HFF-Myc (cell line): ENCODE measurements around the gene DLG2.

Source experiments
- DNase-seq: peaks from one replicate; pipeline ENCODE4 v3.0.0-alpha.2; 2011; ENCODE audit warnings: low read depth; ENCODE audit errors: extremely low read depth
- H3K4me3 ChIP-seq: replicated peaks from 2 replicates; pipeline ENCODE4 v1.5.1; 2011; ENCODE audit warnings: low read depth, mild to moderate bottlenecking, control low read depth, low read length
- CTCF ChIP-seq: IDR thresholded peaks from 2 replicates; pipeline ENCODE4 v1.5.1; 2012; ENCODE audit warnings: mild to moderate bottlenecking, low read depth, low read length, control low read depth; ENCODE audit errors: missing control alignments

DLG2 gene

GRCh38 chr11:85531191-85531897 is 95.8 kb downstream of the DLG2 start:
- no peak for TF ChIP-seq CTCF
- DNase-seq: no peak
- no peak overlapping the region for H3K4me3 ChIP-seq

DNA sequence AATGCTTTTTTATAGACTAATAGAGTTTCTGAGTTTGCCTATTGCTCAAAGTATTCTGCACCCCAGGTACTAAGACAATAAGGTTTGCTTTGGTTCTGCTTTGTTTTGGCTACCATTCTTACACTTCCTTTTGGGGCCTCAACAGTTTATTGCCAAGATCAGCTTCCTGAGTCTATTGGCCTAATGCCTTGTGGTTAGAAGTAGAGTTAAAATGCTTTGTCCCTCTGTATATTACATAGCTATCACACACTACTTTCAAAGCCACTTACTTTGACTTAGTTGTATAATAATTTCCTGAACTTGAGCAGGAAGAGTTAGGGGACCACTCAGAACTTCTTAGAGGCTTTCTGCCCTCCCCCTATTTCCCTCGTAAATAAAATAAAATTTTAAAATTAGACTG is 96.5 kb downstream of the DLG2 start:
- TF ChIP-seq CTCF: no peak
- DNase-seq: no peak

GRCh38 chr11:85526564-85526963 is 100.6 kb downstream of the DLG2 start:
- no peak for DNase-seq
- TF ChIP-seq CTCF: no peak
- no peak overlapping the region for H3K4me3 ChIP-seq

More for the DNA sequence above, 96.5 kb downstream of the DLG2 start:
- H3K4me3 ChIP-seq: no peak overlapping the region

DNA sequence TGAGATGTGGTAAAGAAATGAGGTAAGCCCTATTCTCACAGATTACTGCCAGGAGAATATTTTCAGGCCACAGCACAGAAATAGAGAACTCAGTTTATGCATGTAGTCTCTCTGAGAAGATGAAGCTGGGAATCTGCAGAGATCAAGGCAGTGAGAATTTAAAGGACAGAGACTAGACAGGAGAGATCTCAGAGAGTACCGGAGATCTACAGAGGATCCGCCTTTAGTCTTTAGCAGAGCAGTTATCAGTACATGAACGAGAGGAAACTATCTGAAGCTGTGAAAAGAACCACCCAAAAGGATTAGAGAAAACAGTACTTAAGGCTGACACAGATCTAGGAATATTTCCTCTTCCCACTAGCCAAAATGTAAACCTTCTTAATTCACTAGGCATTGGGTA is 101.5 kb downstream of the DLG2 start:
- TF ChIP-seq CTCF: no peak
- DNase-seq: no peak
- no peak overlapping the region for H3K4me3 ChIP-seq

DNA sequence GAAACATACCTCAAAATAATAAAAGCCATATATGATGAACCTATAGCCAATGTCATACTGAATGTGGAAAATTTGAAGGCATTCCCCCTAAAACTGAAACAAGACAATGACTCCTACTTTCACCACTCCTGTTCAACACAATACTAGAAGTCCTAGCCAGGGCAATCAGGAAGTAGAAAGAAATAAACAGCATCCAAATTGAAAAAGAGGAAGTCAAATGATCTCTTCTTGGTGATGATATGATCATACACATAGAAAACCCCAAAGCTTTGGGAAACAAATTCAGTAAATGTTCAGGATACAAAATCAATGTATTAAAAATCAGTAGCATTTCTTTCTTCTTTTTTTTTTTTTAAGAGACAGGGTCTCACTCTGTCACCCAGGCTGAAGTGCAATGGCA is 109.9 kb downstream of the DLG2 start:
- no peak overlapping the region for H3K4me3 ChIP-seq
- TF ChIP-seq CTCF: no peak
- DNase-seq: no peak

DNA sequence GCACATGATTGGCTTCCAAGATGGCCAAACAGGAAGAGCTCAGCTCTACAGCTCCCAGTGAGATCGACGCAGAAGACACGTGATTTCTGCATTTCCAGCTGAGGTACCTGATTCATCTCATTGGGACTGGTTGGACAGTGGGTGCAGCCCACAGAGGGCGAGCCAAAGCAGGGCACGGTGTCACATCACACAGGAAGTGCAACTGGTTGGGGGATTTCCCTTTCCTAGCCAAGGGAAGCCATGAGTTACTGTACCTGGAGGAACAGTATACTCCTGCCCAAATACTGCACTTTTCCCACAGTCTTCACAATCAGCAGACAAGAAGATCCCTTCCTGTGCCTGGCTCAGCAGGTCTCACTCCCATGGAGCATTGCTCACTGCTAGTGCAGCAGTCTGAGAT is 131.2 kb downstream of the DLG2 start:
- no peak overlapping the region for H3K4me3 ChIP-seq
- DNase-seq: no peak
- no peak for TF ChIP-seq CTCF

- DNase-seq: no peak
- no peak for TF ChIP-seq CTCF
- no peak overlapping the region for H3K4me3 ChIP-seq
These were observed 132.7 kb downstream of the DLG2 start for GRCh38 chr11:85494396-85494795.
